ENCODE measurements around the gene MRAS.

Gene MRAS

GRCh38 chr3:138336454-138336999 lies 11.9 kb upstream of the MRAS start:
- H3K36me3 ChIP-seq (ENCODE audit: control insufficient read depth in 2 of 2, insufficient read depth in 1 of 2, low read length in 2 of 2), result no peaks in the 10 kb centered on the region
- no peaks in the 10 kb centered on the region for H3K4me1 ChIP-seq (ENCODE audit: control insufficient read depth, insufficient read depth, low read length)
- H3K27ac ChIP-seq (ENCODE audit: extremely low read depth, low read depth, low read length), result no peak overlapping the region
- H3K4me3 ChIP-seq (ENCODE audit: low read depth, low read length), result no peak overlapping the region
- ChIA-PET POLR2A (no interaction called here), CTCF (interaction anchor here (0.6 to 1.0 kb wide), 2 partner anchors 8 to 22 kb away, joined by 3 to 4 read pairs; no protein-coding TSS in a partner anchor)
- no peak for TF ChIP-seq ZNF155 (tag by site-specific recombination; IDR thresholded peaks at IDR 0.05)
- no peak for TF ChIP-seq ZNF785 (tag by site-specific recombination; IDR thresholded peaks at IDR 0.05)
- TF ChIP-seq ZNF138 (tag by site-specific recombination; IDR thresholded peaks at IDR 0.05; ENCODE audit: borderline replicate concordance), result no peak
- TF ChIP-seq, protein P1, sequence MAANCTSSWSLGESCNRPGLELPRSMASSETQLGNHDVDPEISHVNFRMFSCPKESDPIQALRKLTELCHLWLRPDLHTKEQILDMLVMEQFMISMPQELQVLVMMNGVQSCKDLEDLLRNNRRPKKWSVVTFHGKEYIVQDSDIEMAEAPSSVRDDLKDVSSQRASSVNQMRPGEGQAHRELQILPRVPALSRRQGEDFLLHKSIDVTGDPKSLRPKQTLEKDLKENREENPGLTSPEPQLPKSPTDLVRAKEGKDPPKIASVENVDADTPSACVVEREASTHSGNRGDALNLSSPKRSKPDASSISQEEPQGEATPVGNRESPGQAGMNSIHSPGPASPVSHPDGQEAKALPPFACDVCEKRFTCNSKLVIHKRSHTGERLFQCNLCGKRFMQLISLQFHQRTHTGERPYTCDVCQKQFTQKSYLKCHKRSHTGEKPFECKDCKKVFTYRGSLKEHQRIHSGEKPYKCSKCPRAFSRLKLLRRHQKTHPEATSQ (tag by site-specific recombination; IDR thresholded peaks at IDR 0.05), result no peak
- no peak for TF ChIP-seq ZNF2 (tag by site-specific recombination; IDR thresholded peaks at IDR 0.05)
- TF ChIP-seq ZNF76 (tag by site-specific recombination; IDR thresholded peaks at IDR 0.05; ENCODE audit: borderline replicate concordance, low read depth), result no peak
- no peak for TF ChIP-seq ZNF280D (tag by site-specific recombination; IDR thresholded peaks at IDR 0.05)
- no peak for TF ChIP-seq ZNF501 (tag by site-specific recombination; IDR thresholded peaks at IDR 0.05)
- TF ChIP-seq ZNF660 (tag by site-specific recombination; IDR thresholded peaks at IDR 0.05), result no peak
- TF ChIP-seq ZNF449 (tag by site-specific recombination; IDR thresholded peaks at IDR 0.05), result no peak
- no peak for TF ChIP-seq ZNF202 (tag by site-specific recombination; IDR thresholded peaks at IDR 0.05; ENCODE audit: borderline replicate concordance)
- no peaks in the 10 kb centered on the region for H3K9me3 ChIP-seq (ENCODE audit: control insufficient read depth, insufficient read depth, low read depth, low read length)

DNA sequence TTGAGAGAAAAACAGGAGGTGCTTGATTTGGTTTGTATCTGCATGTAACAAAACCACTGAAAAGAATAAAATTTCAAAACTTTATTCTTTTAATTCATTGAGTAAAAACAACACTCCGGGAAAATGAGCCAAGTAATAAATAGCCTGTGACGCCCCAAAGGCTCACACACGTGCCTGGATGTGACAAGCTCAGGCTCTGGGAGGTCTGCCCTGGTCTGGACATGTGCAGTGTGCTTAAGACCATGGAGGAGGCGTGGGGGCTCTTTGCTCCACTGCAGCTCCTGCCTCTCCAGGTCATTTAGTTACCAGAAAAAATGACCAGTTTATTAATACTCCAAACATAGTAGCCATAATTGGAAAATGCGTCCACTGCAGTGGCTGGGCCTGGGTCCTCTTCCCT lies 10.1 kb upstream of the MRAS start:
- no peak overlapping the region for H3K27ac ChIP-seq (ENCODE audit: extremely low read depth, low read depth, low read length)
- ChIA-PET POLR2A (no interaction called here), CTCF (no interaction called here)

More for the DNA sequence above, 10.1 kb upstream of the MRAS start:
- no peaks in the 10 kb centered on the region for H3K4me1 ChIP-seq (ENCODE audit: control insufficient read depth, insufficient read depth, low read length)
- no peaks in the 10 kb centered on the region for H3K9me3 ChIP-seq (ENCODE audit: control insufficient read depth, insufficient read depth, low read depth, low read length)
- H3K4me3 ChIP-seq (ENCODE audit: low read depth, low read length), result no peak overlapping the region
- TF ChIP-seq, protein P2, sequence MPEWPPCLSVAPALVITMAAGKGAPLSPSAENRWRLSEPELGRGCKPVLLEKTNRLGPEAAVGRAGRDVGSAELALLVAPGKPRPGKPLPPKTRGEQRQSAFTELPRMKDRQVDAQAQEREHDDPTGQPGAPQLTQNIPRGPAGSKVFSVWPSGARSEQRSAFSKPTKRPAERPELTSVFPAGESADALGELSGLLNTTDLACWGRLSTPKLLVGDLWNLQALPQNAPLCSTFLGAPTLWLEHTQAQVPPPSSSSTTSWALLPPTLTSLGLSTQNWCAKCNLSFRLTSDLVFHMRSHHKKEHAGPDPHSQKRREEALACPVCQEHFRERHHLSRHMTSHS (tag by site-specific recombination; IDR thresholded peaks at IDR 0.05), result no peak
- TF ChIP-seq ZFP41 (tag by site-specific recombination; IDR thresholded peaks at IDR 0.05; ENCODE audit: borderline replicate concordance), result no peak
- TF ChIP-seq ZNF24 (tag by site-specific recombination; IDR thresholded peaks at IDR 0.05), result no peak
- no peak for TF ChIP-seq ZBTB1 (tag by site-specific recombination; IDR thresholded peaks at IDR 0.05)
- TF ChIP-seq ZNF398 (tag by site-specific recombination; IDR thresholded peaks at IDR 0.05), result no peak
- TF ChIP-seq, protein P3, sequence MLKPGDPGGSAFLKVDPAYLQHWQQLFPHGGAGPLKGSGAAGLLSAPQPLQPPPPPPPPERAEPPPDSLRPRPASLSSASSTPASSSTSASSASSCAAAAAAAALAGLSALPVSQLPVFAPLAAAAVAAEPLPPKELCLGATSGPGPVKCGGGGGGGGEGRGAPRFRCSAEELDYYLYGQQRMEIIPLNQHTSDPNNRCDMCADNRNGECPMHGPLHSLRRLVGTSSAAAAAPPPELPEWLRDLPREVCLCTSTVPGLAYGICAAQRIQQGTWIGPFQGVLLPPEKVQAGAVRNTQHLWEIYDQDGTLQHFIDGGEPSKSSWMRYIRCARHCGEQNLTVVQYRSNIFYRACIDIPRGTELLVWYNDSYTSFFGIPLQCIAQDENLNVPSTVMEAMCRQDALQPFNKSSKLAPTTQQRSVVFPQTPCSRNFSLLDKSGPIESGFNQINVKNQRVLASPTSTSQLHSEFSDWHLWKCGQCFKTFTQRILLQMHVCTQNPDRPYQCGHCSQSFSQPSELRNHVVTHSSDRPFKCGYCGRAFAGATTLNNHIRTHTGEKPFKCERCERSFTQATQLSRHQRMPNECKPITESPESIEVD (tag by site-specific recombination; IDR thresholded peaks at IDR 0.05), result no peak
- TF ChIP-seq, protein P4, sequence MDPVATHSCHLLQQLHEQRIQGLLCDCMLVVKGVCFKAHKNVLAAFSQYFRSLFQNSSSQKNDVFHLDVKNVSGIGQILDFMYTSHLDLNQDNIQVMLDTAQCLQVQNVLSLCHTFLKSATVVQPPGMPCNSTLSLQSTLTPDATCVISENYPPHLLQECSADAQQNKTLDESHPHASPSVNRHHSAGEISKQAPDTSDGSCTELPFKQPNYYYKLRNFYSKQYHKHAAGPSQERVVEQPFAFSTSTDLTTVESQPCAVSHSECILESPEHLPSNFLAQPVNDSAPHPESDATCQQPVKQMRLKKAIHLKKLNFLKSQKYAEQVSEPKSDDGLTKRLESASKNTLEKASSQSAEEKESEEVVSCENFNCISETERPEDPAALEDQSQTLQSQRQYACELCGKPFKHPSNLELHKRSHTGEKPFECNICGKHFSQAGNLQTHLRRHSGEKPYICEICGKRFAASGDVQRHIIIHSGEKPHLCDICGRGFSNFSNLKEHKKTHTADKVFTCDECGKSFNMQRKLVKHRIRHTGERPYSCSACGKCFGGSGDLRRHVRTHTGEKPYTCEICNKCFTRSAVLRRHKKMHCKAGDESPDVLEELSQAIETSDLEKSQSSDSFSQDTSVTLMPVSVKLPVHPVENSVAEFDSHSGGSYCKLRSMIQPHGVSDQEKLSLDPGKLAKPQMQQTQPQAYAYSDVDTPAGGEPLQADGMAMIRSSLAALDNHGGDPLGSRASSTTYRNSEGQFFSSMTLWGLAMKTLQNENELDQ (tag by site-specific recombination; IDR thresholded peaks at IDR 0.05; ENCODE audit: low read depth), result no peak
- TF ChIP-seq ZNF416 (tag by site-specific recombination; IDR thresholded peaks at IDR 0.05), result no peak
- H3K36me3 ChIP-seq (ENCODE audit: control insufficient read depth in 2 of 2, insufficient read depth in 1 of 2, low read length in 2 of 2), result no peaks in the 10 kb centered on the region

All from HEK293 (cell line).